NCI-H1105 (cell line): ENCODE measurements around the gene PIEZO1.
"Not testable (repeated sequence)": the region's sequence is repeated elsewhere in the genome, so short reads cannot be mapped to it uniquely, and the experiment has no call there.

ENCODE experiments used
- DNase-seq: peaks from one replicate; lab custom pipeline; 2025; lab: John Stamatoyannopoulos, UW

PIEZO1 gene

DNA sequence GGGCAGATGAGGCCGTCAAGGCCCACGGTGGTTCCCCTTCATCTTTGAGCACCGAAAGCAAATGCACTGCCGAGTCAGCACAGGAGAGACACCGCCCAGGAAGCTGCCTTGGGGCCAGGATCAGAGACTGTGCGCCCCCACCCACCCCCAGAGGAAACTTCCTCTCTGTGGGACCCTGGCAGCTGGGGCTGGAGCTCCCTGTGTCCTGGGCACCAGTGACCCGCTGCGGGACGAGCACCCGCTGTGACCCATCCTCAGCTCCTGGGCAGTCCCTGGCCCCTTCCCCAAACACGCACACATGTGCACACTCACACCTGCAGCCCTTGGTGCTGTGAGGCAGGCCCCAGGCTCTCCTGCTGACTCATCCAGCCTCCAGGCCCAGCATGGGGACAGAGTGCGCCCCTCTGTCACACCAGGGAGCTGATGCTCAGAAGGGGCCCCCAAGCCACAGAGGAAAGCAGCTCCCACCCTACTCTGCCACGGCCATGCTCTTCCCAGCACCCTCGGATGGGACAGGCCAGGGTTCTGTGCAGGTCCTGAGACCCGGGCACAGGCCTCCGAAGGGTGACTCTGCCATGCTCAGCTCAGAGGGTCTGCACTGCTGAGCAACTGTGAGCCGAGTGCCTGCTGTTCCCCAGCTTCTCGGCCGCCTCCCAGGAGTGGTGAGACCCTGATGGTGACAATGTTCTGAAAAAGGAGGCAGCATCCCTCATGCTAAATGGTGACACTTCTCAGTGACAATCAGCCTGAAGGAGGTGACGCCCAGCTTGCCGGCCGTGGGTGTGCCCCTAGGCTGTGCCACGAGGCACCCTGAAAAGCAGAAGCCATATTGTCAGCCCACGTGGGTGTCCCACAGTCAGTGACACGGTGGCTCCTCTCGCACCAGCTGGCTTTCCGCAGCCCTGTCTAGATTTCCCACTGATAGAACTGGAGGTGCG lies 3.6 kb downstream of the PIEZO1 start:
- DNase-seq: no peak

DNA sequence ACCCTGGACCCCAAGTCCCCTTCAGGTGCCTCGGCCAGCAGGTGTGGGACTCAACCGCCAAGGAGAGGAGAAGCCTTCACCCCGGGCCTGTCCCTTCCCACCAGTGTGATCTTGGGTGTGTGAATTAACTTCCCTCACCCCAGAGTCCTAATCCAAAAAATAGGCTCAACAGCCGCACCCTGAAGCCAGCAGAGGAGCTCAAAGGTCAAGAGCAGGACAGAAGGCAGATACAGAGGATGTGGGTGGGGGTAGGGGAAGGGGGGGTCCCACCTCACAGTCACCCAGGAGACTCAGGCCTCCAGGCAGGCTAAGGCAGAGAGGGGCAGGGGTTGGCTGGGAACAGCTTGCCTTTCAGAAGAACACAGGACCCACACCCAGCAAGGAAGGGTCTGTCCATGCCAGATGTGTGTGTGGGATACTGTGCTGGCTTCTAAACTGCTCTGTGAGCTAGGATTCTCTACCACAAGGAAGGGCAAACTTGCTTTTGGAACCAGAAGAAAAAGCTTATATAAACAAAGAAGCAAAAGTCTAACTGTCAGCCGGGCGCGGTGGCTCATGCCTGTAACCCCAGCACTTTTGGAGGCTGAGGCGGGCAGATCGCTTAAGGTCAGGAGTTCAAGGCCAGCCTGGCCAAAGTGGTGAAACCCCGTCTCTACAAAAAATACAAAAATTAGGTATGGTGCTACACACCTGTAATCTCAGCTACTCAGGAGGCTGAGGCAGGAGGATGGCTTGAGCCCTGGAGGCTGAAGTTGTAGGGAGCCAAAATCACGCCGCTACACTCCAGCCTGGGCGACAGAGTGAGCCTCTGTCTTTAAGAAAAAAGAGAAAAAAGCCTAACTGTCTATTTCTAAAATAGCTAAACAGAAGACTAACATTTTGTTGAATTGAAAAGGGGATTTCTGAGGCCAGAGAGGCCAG lies 4.6 kb downstream of the PIEZO1 start:
- no peak for DNase-seq

DNA sequence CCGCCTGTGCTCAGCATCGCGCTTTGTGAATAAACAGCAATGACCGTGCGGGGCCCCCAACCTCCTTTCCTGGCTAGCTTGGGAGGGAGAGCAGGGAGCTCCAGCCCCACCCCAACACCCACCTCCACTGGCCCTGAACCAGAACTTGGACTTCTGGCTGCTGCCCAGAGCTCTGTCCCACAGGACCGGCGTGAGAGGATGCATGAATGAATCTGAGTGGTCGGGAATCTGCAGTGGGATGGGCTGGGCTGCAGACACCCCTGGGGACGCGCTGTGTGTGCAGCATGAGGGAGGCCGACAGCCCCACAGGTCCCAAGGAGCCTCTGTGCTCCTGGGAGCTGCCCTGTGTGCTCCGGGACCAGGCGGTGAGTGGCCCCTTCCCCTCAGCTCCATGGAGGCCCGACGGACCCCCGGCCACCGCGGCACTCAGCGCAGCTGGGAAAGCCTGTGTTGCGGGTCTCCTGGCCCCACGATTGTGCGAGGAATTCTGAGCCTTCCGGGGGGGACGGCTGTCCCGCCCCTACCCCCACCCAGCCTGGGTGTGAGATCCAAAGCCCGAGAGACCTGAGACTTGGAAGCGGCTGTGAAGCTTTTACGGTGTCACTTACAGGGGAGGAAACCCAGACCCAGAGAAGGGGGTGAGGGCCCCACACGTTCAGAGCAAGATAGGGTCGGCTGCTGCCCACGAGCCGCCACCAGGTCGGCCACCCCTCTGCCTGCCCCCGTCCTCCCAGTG lies 5.4 kb downstream of the PIEZO1 start:
- no peak for DNase-seq

DNA sequence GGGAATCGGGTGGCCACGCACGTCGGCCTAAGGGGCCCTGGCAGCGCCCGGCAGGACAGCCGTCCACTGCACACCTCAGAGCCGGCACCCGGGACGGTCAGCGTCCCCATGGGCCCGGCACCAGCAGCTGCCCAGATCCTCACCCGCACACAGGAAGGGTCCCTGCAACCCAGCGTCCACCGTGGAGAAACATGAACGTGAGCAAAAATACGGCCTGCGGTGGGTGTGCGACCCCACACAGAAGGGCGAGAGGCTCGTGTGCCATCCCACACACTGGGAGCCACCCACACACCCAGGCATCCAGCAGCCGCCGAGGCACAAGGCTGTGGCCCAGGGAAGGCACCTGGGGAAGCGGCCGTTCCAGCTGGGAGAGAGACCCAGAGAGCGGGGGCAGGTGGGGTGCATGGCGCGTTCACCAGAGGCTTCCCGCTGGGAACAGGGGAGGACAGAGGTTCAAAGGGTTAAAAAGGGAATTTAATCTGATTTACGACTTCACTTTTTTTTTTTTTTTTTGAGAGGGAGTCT lies 6.4 kb downstream of the PIEZO1 start:
- no peak for DNase-seq

DNA sequence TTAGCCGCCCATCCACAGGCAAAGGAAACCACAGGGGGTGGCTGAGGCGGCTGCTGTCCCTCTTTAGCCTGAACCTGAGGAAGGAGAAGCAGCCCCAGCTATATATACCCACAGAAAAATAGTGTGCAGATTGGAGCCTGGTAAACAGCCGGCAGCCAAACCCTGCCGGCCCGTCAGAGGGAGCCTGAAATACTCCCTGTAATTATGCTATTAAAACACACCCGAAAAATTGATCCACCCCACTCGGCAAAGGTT lies 6.8 kb downstream of the PIEZO1 start:
- no peak for DNase-seq

DNA sequence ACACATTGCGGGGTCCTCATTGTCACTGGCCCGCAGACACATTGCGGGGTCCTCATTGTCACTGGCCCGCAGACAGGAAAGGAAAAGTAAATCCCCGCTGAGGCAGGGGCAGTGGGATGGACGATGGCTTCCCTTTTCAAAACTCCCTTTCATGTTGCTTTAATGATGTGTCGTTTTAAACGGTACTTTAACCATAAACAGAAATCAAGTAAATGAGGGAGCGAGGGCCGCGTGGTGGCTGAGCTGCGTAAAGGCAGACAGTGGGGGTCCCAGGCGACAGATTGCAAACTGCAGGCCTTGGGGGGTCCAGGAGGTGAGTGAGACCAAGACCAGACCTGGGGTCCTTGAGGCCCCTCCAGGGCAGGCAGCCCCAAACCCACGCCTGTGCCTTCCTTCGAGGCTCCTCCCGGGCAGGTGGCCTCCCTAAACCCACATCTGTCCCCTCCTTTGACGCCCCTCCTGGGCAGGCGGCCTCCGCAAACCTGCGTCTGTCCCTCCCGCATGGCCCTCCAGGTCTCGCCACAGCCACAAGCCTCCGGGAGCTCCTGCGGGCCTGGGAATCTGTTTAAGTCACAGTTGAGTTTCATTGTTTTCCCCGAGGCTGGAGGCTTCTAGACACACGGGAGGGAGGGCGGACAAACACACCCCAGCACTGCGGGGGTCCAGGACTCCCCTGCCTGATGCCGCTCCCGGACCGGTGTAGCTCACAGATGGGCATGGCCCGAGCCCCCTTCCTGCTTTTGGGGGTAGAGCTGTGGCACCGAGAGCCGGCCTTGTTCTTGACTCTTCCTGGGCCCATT lies 7.3 kb downstream of the PIEZO1 start:
- no peak for DNase-seq

DNA sequence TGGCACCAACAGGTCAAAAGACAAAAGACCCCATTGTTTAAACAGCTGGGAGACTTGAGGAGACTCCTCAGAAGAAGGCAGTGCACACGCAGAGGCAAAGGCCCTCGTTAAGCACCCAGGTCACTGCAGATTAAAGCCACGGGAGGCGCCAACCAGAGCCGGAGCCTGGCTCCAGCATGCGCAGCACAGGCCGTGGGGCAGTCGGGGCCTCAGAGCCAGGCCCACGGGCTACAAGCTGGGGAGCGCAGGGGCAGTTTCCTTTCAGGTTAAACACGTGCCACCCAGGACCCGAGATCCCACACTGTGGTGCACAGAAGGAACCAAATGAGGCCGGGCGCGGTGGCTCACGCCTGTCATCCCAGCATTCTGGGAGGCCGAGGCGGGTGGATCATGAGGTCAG lies 9.2 kb downstream of the PIEZO1 start:
- no peak for DNase-seq

DNA sequence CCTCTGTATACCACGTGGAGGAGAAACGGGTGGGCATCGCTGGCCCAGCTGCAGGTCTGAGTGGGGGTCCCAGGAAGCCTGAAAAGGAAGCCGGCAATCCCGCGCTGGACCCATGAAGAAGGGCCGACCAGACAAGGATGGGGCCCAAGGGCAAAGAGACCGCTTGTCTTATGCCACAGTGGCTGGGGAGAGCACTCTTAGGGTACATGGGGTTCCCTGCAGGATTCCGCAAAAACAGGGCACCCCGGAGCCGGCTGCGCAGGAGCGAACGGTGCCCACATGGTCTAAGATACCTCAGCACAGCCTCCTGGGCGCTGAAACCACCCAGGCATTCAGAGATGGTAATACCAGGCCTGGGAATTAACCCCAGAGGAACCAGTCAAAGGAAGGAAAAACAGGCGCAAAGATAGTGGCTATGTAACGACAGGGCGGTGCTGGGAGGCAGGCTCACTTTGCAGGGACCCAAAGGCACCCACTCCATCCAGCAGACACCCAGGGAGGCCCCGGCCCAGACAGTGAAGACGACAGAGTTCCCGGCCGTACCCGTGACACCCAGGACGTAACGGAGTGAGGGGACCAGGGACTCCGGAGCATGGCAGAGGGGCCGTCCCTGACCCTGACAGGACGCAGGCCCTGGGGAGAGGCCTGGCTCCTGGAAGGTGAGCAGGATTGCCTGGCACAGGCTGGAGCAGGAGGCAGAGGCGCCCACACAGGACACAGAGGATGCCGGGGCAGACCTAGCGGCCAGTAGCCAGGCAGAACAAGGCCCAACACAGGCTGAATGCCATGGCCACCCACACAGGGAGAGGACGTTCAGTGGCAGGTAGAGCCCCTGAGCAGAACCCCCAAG lies 10.3 kb downstream of the PIEZO1 start:
- no peak for DNase-seq

DNA sequence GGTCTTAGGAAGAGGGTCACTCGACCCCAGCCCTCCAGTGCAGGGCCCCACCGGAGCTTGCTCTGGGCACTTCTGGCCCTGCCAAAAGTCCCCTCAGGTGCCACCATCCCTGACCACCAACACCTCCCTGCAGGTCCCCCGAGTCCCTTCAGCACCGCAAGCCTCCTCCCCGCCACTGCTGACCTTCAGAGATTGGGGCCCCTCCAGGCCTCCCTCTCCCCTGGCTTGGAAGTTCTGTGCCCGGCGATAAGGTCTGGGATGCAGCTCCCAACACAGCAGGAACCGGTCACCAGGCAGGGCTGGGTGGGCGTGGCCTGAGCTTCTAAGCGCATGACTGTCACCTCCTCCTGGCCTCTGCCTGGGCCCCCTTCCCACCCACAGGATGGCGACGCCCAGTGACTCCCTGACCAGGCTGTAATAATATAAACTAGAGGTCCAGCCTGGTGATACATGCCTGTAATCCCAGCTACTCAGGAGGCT lies 11.2 kb downstream of the PIEZO1 start:
- no peak for DNase-seq

DNA sequence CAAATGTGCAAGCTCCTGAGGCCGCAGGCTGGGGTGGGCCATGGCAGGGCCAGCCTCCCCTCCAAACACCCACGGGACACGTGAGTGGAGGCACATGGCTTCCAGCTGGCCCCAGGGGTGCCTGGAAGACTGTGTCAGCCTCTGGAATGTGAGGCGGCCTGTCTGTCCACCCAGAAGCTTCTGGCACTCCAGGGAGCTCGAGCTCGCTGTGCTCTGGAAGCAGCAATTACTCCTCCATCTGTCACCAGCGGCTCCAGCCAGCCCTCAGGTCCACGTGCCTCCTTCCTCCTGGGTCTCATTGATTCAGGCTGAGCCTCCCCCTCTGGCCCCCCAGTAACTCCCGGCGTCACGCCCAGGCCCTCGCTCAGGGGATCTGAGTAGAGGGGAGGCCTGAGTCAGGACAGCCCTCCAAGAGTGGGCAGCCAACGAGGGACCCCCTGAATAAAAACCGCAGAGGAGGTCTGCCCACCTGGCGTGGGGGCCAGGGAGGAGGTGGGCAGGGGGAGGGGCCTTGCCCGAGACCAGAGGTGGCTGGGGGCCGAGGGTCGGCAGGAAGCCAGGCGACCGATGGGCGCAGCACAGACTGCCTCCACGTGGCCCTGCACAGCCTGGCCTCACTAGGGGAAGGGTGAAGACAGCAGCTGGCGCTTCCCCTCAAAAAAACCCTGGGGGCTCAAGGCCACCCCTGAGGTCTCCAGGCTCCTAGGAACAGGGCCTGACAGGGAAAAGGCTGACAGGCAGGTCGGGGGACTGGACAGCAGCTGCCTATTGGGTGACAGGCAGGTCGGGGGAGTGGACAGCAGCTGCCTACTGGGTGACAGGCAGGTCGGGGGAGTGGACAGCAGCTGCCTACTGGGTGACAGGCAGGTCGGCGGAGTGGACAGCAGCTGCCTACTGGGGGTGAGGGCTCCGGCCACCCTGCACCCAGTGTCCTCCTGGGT lies 11.9 kb downstream of the PIEZO1 start:
- no peak for DNase-seq

DNA sequence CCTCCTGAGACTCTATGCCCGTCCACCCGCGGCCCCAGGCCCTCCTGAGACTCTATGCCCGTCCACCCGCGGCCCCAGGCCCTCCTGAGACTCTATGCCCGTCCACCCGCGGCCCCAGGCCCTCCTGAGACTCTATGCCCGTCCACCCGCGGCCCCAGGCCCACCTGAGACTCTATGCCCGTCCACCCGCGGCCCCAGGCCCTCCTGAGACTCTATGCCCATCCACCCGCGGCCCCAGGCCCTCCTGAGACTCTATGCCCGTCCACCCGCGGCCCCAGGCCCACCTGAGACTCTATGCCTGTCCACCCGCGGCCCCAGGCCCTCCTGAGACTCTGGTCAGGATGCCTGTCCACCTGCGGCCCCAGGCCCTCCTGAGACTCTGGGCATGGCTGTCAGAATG lies 13.2 kb downstream of the PIEZO1 start:
- DNase-seq: not testable (repeated sequence)

DNA sequence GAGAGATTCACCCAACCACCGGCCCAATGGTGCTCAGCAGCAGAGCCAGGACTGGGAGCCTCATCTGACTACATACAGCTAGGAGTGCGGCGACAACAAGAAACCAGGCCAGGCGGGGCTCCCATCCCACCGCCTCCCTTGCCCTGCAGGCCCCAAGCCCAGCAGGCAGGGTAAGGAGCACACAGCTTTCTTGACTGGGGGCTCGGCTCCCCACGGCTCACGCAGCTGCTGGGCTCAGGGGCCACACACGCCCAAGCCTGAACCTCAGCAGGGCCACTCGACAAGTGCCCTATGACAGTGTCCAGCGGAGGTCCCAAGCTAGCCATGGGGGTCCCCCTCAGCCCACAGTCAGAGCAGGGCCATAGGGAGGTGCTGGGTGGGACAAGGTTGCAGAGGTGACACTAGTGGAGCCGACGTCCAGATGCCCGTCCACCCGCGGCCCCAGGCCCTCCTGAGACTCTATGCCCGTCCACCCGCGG lies 13.7 kb downstream of the PIEZO1 start:
- no peak for DNase-seq

DNA sequence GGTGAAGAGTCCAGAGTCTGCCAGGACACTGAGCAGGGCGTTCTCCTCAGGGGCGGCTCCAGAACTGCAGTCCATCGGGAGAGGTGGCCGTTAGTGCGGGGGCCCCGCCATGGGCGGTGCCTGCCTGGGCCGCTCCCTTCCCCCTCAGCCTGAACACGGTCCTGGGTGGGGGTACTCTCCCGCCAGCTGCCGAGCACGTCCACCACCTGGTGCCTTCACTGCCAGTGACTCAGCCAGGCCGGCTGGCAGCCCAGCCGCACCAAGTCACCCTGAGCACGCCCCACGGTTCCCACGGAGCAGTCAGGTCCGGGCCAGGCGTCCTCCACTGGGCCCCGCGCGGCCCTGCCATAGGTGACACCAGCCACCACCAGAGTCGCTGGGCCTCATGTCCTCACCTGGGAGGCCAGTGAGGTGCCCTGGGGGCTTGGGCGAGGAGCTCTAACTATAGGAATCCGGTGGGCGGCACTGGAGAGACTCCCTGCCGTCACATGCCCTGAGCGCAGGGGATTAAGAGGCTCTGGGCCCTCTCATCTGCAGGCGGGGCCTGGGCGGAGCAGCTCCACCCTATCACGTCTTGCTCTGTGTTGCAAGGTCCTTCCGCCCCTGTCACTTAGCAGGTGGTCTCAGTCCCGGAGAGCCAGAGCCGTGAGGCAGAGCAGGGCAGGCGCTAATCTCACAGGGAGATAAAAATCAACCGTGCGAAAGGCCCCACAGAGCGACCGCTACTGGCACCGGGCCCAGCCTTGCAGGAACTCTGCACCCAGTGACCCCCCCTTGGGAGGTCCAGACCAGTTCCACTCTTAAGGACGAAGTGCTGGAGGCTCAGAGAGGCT lies 14.3 kb downstream of the PIEZO1 start:
- no peak for DNase-seq

DNA sequence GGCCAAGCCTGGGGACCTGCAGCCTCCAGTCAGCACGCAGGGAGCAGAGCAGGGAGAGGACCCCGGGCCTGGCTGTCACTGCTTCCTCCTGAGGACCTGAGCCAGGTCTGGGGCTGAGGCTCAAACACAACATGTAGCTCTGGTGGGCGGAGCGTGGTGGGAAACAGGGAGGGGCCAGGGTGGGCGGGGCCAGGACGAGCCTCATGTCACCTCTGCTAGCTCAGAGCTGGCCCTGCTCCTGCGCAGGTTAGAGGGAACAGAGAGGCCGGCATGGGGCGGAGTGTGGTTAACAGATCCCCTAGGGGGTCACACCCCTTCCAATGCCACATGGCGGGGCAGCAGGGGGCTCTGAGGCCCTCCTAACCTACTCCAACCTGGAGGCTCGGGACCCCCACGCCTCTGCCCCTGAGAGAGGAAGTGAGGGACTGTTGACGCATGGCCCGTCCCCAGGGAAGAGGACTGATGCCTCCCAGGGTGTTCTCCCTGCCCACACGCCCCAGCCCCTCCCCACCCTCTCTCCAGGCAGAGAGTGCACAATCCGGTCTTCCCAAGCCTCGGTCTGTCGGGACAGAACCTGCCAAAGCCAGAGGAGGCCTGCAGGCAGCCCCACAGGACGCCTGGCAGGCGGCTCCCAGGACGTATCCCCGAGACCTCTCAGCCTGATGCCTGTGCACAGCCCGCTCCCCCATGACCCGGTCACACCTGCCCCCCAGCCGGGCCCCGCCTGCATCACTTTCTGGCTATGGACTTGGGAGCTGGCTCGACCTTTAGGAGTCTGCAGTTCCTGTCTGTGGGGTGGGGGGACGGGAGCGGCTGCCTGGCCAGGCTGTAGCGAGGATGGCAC lies 15.2 kb downstream of the PIEZO1 start:
- no peak for DNase-seq

DNA sequence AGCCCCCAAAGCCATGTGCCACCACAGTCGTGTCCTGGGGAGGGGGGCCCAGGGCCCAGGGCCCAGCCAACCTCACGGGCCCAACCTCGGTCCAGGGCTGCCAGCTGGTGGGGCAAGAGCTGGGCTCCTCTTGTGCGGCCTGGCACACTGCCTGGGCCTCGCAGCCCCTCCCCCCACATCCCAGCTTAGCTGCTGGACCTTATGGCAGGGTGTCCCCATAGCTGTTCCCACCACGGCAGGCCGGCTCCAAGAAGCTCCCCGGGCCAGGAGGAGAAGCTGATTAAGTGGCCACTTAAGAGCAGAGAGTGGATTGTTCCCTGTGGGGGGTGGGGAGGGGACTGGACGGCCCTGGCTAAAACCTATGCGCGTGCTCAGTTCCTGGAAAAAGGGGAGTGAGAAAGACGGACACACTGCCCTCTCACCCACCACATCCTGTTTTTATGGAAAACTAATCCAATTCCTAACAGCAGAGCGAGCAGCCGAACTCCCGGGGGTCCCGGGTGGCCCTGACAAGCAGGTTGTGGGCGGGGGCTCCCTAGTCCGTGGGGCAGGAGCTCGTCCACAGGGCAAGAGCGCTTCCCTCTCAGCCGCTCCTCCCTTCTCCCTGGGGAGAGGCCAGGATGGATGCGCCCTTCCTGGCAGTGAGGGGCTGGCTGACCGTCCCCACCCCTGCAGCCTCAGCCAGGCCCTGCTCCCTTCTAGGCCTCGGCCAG lies 16.8 kb downstream of the PIEZO1 start:
- no peak for DNase-seq

DNA sequence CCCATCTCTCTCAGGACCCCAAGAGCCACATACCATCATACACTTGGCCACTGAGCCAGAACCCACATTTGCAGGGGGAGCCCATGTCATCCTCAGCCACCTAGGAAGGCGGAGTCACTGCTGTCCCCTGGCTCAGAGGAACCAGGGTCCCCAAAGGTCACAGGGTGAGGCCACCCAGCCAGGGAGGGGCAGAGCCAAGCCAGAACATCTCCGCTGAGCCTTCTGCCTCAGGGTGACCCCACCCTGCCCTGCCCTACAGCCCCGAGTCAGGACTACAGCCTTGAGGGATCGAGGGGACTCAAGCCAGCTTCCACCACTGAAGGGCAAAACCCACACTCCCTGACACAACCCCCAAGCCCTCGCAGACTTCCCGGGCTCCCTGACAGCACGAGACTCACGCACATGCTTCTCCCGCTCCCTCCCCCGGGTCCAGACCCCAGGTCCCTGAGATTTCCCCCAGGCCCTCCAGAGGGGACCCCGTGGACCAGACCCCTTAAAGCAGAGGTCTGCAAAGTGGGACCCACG lies 17.4 kb downstream of the PIEZO1 start:
- DNase-seq: no peak
